Right ventricle myocardium inferior (tissue), 1 donor: ENCODE data around the gene IPP. TPM values are rescaled to one million over a fixed set of nuclear protein-coding genes. Genes with fewer than 3 reads are reported as not detected.
"Not testable (repeated sequence)": the region's sequence is repeated elsewhere in the genome, so short reads cannot be mapped to it uniquely, and the experiment has no call there.

Experiments
- ATAC-seq: fragments of 200-7000 bp; cut with Tn5 transposase; one replicate; pipeline ENCODE4 v1.9.1; 2020; ENCODE audit warnings: mild to moderate bottlenecking, moderate library complexity
- DNase-seq: peaks from one replicate; pipeline ENCODE4 v3.0.0; 2021; ENCODE audit errors: missing footprints
- intact Hi-C: fragments of 100-400 bp; cut with DNase I; formaldehyde crosslinking; loops from one replicate; pipeline ENCODE4 v1.11.0; 2022
- total RNA-seq: library from RNA; stranded (reverse); fragmentation: NEBNext Ultra II Directional; extraction: Animal tissue kit (Norgen Biotek cat#: 25700); gene quantifications from one replicate; pipeline ENCODE4 v1.2.1, GENCODE V29; 2021
- donor health status: DM: no; HTN: yes; CAD: no; lungs with severe emphysema.

Gene IPP
- total RNA-seq, 1 donor from 2014 or later: 11.6 TPM

DNA sequence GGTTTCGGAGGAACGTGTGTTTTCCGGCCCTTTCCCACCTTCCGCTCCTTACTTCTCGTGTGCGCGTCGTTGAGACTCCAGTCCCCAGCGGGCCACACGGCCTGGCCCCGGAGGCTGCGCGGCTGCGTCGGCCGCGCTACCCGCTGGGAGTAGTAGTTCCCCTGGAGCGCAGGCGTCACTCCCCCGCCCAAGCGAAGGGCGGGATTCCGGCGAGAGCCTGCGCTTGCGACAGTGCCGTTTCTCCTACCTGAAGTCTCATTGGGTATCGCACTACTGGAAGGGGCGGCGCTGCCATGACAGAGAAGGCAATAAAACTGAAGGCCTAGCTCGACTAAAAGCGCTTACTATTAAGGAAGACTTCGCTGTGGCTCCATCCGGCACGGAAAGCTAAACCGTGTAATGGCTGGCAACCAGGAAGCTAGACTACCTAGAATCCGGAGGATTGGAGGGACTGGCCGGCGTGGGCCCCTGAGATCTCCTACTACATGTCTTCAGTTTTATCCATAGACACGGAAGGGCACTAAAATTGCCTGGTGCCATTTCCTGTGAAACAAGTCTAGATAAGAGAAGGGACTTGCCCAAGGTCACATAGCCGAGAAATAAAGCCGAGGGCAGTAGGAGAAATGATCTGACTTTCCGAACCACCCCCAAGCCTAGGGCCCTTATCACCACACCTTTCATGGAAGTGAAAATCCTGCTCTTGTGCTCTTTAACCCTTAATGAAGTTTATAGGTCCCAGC lies 63.3 kb downstream of the IPP start:
- peak; percentile 99 for DNase-seq
- intact Hi-C loops: loop anchor here (2.0 to 5.0 kb wide), 3 partner anchors 64 to 445 kb away; partner anchors contain the start of genes IPP, NASP and PIK3R3
- ATAC-seq: peak; percentile 97

DNA sequence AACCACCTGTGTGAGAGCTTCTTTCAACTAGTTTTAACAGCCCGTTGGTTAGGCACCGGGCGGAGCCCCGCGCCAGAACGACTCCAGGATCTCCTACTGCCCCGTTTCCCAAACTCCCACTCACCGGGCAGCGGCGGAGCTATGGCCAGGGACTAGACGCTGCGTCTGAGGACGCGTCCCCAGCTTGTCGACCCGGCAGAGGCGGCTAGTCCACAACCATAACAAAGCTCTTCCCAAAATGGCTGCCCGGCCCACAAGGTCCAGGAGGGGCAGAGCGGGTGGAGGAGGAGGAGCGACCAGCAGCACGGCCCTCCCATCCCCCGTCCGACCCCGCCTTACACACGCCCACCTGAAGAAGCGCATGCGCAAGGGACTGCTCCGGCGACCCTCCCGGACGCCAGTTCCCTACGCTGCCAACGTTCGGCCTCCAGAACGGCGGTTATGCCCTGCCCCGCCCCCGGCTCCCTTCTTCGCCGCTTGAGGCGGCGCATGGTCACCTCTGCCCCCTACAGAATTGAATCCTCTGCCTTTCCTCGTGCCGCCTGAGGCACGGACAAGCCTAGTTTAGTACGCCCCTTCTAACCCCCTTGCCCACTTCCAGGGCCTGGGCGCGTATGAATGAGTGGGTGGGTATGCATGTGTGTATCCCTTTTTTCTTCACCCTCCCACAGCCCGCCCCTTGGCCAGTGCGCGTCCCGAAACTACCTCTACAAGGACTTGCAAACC lies 64.0 kb downstream of the IPP start, which contains the start of gene GPBP1L1:
TSS of gene GPBP1L1 (minus strand) at position 246 of the 726 bp plus-strand sequence. CDS start 27,446 bp downstream, outside the sequence.
- DNase-seq: peak; percentile 99
- ATAC-seq: peak; percentile 92
- intact Hi-C loops: loop anchor here (2.0 to 5.0 kb wide), 3 partner anchors 64 to 446 kb away; partner anchors contain the start of genes IPP, NASP and PIK3R3

DNA sequence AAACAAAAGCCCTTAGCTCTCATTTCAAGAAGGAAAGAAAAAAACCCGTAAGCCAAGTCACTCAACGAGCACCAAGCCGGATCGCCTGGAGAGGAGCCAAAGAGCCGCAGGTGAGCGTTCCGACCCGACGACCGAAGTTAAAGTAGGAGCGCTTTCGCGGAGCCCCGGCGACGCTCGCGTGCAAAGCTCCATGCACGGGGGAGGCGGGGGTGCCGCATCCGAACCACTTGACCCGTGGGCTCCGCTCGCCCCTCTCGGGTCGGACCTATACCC lies 64.5 kb downstream of the IPP start:
- ATAC-seq (no peak), DNase-seq (peak; percentile 84)
- intact Hi-C loops: loop anchor here (2.0 to 5.0 kb wide), 3 partner anchors 65 to 446 kb away; partner anchors contain the start of genes IPP, NASP and PIK3R3

DNA sequence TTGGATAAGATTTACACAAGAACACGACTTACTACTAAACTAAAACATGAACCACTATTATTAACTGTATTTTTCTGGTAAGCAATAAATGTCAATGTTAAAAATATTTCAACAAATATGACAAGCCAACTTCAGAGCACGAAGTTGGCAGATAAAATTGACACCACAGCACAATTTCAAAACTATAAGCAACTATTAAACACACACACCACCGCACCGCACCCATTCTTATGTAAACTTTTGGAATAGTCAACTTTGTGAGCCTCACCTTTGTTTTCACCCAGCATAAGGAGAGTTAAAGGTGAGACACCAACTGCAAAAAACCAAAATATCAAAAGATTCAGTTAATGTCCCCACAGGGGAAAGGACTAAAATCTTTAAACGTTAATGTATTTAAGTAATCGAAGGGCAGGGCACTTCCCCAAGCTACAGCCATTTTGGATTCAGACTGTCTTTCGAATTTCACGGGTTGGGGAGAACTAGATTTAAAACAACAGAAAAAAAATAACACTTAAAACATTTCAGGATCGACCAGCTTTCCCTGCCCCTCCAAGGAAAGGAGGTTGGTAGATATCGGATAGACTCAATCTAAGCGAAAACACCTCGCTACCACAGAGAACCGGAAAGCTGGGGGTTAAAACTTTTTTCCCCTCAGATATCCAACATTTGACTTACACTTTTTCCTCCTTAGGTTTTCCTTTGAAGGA lies 65.0 kb downstream of the IPP start:
- no peak for ATAC-seq
- no peak for DNase-seq
- intact Hi-C loops: loop anchor here (2.0 to 5.0 kb wide), 4 partner anchors 39 to 447 kb away; partner anchors contain the start of genes IPP, NASP and PIK3R3

DNA sequence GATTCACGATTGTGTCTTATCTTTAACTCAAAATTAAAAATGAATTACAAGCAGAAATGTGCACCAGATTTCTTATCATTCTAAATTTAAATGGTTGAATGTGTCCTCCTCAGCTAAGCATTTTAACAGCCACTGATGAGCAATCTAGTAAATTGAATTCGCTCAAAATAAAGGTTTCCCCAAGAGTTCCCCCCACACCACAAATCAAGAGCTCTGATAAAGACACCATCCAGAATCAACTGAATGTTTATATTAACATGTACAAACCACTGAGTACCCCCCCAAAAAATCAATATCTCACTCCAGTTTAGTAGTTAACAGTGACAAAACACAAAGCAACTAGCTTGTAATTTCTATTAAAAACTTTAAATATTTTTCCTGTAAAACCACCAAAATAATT lies 66.1 kb downstream of the IPP start:
- intact Hi-C loops: loop anchor here (2.0 kb wide), 1 partner anchor 38 kb away; no protein-coding TSS in a partner anchor
- DNase-seq: no peak
- ATAC-seq: no peak

DNA sequence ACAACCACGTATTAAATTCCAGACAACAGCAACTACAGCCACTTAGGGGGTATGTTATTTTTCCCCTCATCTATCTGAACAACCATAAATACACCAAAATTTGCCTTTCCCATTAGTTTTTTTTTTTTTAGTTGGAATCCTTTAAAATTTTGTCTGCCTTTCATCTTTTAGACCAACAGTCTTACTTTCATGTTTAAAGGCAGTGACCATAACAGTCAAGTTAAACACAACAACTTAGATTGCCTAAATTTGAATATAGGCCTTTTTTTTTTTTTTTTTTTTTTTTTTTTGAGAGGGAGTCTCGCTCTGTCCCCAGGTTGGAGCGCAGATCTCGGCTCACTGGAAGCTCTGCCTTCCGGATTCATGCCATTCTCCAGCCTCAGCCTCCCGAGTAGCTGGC lies 67.5 kb downstream of the IPP start:
- ATAC-seq (no peak), DNase-seq (no peak)
- intact Hi-C loops: no loop called here

DNA sequence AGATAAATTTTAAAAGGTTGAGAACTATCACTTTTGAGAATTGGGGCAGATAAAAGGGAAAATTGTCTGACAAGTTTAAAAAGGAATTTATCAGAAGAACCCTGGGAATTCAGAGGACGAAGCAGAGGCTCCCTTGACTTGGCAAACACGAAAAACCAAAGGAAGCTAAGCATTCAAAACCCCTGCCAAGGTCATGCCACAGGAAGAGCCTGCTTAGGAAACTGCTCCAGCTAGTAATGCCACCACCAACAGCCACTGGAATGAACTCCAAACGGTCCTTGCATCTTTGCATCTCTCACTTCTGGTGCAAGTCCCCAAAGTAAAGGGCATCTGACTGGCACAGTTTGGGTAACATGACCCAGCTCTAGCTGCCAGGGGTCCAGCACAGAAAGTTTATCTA lies 71.3 kb downstream of the IPP start:
- intact Hi-C loops: no loop called here
- DNase-seq (no peak), ATAC-seq (no peak)

DNA sequence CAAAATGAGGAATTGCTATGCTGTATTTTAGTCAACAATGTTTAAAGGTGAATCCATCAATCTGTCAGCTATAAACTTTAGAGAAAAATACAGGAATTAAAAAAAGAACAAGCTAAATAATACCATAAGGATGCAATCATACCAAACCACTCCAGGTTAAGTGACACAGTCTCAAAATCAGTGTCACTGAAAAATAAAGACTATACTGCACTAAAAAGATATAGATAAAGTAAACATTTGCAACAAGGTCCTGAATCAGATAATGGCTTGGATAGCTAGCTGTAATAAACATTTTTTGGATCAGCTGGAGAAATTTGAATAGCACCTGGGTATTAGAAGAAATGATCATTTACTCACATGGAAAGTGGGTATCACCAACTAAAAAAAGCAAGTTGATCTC lies 72.0 kb downstream of the IPP start:
- no peak for ATAC-seq
- DNase-seq: no peak
- intact Hi-C loops: no loop called here

DNA sequence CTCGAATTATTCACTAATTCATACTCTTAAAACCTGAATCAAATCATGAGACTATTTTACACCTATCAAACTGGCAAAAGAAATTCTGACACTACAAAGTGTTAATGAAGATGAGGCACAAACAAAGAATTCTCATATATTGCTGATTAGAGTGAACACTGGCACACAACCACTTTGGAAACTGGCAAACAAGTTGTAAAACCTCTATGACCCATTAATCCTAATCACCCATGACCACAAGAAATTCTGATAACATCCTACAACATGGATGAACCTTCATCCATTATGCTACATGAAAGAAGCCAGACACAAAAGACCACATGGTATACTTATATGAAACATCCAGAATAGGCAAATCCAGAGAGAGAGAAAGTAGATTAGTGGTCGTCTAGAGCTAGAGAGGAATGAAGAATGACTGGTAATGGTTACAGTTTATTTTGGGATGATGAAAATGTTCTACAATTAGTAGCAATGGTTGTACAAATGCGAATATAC lies 72.7 kb downstream of the IPP start:
- intact Hi-C loops: no loop called here
- ATAC-seq (no peak), DNase-seq (no peak)

DNA sequence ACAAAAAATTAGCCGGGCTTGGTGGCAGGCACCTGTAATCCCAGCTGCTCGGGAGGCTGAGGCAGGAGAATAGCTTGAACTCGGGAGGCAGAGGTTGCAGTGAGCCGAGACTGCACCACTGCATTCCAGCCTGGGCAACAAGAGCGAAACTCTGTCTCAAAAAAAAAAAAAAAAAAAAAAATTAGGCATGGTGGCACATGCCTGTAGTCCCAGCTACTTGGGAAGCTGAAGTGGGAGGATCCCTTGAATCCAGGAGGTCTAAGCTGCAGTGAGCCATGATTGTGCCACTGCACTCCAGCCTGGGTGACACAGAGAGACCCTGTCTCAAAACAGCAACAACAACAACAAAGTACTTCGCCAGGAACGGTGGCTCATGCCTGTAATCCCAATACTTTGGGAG lies 73.9 kb downstream of the IPP start:
- DNase-seq, ATAC-seq, intact Hi-C loops: not testable (repeated sequence)

DNA sequence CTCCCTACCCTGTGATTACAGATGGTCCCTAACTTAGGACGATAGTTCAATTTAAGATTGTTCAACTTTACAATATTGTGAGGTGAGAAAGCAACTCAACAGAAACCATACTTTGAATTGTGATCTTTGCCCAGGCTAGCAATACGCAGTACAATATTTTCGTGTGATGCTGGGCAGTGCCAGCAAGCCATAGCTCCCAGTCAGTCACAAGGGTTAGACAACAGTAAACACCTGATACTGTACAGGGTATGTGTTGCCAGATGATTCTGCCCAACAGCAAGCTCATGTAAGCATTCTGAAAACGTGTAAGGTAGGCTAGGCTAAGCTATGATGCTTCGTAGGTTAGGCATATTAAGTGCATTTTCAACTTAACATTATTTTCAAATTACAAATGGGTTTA lies 76.0 kb downstream of the IPP start:
- peak; percentile 62 for ATAC-seq
- no peak for DNase-seq
- intact Hi-C loops: no loop called here

DNA sequence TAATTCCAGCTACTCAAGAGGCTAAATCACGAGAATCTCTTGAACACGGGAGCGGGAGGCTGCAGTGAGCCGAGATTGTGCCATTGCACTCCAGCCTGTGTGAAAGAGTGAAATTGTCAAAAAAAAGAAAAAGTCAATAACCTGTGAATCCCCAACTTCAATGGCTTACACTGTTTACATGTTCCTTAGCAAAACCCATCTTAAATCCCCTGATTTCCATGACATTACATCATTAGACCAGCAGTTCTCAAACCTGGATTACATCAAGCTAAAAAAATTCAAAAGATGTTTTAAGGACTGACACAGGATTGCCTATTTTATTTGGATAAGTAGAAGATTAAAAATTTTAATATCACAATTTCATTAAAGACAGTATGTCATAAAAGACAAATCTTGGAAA lies 76.5 kb downstream of the IPP start:
- ATAC-seq: no peak
- intact Hi-C loops: no loop called here
- DNase-seq: no peak

DNA sequence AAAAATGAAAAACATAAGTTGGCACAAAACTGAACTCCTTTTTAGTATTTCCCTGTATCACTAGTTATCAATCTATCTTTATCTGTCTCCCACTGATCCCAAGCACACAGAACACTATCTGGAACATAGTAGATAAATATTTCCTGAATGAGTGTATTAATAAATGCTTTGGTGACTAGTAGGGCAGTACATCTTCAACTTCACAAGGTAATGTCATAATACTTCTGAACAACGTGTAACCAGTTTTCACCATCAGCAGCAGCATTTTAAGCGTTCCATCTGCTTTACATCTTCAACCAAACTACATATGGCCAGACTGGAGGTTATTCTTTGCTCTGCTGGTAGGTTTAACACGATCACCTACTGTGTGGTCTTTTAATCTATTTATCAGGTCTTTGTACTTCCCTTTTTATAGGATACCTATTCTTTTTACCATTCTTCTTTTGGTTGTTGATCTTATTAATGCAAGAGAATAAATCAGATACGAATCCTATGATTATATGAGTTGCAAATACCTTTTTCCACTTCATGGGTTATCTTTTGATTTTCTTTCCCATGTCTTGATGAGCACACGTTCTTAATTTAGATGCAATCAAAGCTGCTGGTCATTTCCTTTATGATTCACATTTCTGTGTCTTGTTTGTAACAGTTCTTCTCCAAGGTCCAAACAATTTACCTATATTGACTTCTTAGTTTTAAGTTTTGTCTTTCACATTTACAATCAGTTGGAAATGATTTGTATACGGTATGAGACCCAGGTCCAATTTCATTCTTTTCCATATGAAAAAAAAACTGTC lies 80.4 kb downstream of the IPP start:
- ATAC-seq: no peak
- no peak for DNase-seq
- intact Hi-C loops: no loop called here

DNA sequence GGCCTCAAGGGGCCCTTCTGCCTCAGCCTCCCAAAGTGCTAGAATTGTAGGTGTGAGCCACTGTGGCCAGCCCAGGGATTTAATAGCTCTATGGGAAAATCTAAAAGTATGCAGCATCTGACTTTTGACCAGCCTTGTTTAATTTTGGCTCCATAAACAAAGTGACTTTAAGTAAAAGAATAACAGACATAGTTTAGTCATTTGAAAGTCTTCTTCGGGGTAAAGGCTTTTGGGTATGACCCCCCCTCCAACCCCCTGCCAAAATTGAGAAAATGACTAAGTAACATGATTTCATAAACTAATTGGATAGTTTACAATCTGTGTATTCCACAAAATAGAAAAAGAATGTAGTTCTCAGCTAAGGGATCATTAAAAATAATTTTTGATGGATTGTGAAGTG lies 81.1 kb downstream of the IPP start:
- intact Hi-C loops: no loop called here
- ATAC-seq (no peak), DNase-seq (no peak)

DNA sequence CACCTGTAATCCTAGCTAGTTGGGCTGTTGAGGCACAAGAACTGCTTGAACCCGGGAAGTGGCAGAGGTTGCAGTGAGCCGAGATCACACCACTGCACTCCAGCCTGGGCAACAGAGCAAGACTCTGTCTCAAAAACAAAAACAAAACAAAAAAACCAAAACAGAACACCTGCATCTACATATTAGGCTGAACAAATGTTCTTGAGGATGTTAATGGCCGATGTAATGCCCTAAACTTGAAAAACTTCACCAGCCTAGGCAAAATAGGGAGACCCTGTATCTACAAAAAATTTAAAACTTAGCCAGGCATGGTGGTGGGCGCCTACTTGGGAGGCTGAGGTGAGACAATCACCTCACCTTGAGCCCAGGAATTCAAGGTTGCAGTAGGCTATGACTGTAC lies 81.9 kb downstream of the IPP start:
- ATAC-seq: no peak
- DNase-seq: no peak
- intact Hi-C loops: no loop called here

DNA sequence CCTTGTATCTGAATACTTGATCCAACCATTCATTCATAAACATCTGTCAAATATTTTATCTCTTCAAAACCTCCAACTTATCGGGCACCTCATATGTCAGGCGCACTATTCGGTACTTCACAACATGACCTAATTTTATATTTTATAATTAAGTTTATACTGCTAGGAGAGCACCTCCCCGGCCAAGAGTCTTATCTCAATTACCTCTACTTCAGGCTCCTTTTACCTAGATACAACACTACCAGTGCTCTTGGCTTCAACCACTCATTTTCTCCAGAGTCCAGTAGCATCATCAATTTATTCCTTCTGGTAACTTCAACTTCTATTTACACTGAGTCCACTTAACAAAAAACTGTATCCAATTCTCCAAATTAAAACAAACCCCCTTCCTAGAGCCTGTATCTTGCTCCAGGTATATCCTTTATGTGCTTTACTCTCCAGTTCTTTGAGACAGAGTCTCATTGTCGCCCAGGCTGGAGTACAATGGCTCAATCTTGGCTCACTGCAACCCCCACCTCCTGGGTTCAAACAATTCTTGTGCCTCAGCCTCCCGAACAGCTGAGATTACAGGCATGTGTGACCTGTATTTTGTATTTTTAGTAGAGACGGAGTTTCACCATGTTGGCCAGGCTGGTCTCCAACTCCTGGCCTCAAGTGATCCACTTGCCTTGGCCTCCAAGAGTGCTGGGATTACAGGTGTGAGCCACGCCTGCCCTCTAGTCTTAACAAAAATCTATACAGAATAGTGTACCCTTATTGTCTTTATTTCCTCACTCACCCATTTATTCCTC lies 82.9 kb downstream of the IPP start:
- ATAC-seq: peak; percentile 28
- intact Hi-C loops: no loop called here
- no peak for DNase-seq

DNA sequence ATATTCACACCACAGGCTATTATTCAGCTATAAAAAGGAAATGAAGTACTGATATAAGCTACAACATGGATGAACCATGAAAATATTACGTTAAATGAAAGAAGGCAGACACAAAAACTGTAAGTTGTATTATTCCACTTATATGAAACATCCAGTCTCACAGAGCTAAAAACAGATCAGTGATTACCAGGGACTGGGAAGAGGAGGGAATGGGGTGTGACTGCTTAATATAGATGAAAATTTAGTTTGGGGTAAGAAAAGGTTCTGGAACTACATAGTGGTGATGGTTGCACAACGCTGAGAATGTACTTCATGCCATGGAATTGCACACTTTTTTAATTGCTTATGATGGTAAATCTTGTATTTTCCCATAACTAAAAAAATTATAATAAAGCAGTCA lies 83.6 kb downstream of the IPP start:
- ATAC-seq (no peak), DNase-seq (no peak)
- intact Hi-C loops: no loop called here

DNA sequence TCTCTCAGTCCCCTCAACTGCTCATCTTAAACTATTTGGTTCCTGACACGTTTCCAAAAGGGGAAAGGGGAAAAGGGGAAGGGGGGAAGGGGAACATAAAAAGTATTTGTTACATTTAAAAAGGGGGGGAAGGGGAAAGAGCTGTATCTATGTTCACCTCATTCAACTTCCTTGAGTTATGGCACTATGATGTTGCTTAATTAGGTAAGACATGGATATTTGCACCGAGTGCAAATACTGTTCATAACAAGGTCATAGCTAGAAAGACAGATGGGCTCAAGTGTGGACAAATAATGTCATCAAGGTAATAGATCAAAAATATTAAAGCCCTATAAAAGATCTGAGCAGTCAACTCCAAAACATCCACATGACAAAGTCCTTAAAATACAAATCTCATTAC lies 90.1 kb downstream of the IPP start:
- intact Hi-C loops: no loop called here
- no peak for ATAC-seq
- no peak for DNase-seq
